GM21381 (cell line): ENCODE results near the gene CPM.
"Not testable (repeated sequence)": the region's sequence is repeated elsewhere in the genome, so short reads cannot be mapped to it uniquely, and the experiment has no call there.

Experiments used
- ATAC-seq: cut with Tn5 transposase; IDR thresholded peaks from one replicate; pipeline ENCODE4 v1.9.1; 2021; ENCODE audit warnings: mild to moderate bottlenecking, moderate library complexity; ENCODE audit not compliant: unreplicated experiment

CPM gene

DNA sequence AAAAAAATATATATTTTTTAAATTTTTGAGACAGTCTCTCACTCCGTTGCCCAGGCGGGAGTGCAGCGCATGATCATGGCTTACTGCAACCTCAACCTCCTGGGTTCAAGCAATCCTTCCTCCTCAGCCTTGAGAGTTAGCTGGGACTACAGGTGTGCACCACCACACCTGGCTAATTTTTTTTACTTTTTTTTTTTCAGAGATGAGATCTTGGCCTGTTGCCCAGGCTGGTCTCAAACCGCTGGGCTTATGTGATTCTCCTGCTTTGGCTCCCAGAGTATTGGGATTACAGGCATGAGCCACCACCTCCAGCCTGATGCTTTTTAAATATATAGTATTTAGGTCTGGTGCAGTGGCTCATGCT lies 100.5 kb downstream of the CPM start:
- no peak for ATAC-seq

DNA sequence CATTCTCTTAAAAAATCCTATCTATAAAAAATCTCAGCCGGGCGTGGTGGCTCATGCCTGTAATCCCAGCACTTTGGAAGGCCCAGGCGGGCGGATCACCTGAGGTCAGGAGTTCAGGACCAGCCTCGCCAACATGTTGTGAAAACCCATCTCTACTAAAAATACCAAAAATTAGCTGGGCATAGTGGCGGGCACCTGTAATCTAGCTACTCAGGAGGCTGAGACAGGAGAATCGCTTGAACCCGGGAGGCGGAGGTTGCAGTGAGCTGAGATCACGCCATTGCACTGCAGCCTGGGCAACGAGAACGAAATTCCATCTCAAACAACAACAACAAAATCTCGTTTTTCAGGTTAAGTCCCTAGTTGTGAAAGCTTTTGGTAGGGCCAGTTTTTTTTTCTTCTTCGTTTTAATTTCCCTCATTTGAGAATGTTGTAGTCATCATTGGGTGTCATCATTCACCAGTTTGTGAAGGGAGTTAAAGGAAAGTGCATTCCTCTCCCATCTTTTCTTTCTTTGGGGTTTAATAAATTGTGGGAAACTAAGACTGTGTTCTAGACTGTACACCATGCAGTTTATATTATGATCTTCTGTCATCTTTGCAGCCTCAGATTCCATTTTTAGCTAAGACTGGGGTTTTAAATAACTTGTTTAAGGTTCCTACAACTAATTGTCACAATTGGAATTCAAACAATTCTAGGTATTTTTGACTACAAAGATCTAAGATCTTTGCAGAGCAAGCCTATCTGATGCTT lies 101.0 kb downstream of the CPM start:
- no peak for ATAC-seq

DNA sequence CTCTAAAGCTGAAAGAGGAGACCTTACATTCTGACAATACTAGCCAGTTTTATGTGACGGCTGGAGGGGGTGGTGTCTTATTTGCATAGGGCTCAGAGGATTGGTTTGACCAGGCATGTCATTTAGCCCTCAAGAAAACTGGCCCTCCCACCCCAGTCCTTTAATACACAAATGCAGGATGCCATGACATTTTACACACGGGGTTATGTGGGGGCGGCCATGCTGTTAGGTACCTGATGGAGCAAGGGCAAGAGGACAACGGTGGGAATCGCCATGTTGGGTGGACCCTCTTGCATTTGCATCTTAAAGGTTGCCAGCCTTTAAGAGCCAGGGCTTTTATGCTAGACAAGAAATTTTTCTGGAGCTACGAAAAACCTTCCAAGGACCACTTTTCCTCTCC lies 101.7 kb downstream of the CPM start:
- no peak for ATAC-seq

DNA sequence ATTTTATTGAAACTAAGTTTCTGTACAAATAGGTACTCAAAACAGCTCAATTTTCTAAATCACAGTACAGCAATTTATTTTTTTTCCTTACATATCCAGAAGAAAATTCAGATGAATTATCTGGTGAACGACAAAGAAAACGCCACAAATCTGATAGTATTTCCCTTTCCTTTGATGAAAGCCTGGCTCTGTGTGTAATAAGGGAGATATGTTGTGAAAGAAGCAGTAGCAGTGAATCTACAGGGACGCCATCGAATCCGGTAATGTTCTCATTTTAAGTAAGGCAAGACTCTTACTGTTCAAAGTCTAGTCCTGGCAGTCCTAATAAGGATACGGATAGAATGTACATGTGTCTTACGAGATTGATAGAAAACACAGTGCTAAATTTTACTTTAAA lies 104.3 kb downstream of the CPM start:
- no peak for ATAC-seq

DNA sequence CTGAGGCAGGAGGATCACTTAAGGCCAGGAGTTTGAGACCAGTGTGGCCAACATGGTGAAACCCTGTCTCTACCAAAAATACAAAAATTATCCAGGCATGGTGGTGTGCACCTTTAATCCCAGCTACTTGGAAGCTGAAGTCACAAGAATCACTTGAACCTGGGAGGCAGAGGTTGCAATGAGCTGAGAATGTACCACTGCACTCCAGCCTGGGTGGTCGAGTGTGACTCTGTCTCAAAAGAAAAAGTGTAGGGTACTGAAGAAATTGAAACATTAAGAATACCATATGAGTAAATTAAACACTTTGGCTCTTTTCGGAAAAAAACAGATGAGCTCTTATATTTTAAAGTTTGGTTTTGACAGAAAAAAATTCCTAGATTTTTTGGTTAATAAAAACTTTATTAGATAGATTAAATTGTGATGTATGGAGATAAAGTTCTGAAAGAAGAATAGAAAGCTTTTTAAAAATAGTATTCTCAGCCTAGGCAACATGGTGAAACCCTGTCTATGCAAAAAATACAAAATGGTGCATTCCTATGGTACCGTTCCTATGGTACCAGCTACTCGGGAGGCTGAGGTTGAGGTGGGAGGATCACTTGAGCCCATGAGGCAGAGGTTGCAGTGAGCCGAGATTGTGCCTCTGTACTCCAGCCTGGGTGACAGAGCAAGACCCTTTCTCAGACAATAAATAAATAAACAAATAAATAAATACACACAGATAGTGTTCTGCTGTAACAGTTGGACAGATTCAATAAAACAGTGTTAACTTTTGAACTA lies 104.9 kb downstream of the CPM start:
- ATAC-seq, result no peak

DNA sequence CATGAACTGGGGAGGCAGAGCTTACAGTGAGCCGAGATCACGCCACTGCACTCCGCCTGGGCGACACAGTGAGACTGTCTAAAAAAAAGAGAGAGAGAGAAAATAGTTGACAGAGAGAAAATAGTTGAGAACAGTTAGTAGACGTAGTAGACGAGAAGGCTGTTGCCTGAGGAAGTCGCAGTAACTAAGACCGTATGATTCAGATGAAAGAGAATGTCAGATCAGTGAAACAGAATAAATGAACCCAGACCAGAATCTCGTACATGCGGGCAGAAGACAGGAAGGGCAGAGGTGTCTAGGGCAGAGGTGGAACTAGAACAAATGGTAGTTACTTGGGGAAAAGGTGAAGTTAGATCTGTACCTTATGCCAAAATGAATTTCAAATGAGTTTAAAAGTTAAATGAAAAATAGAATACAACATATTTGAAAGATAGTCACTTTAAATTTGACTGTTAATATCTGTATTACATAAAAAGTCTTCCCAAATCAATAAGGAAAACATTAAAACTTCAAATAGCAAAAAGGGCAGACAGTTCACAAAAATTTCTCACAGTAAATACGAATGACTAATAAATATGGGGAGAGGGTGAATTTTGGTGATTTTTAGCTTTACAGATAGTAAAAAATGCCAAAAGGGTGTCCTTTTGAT lies 107.3 kb downstream of the CPM start:
- no peak for ATAC-seq

DNA sequence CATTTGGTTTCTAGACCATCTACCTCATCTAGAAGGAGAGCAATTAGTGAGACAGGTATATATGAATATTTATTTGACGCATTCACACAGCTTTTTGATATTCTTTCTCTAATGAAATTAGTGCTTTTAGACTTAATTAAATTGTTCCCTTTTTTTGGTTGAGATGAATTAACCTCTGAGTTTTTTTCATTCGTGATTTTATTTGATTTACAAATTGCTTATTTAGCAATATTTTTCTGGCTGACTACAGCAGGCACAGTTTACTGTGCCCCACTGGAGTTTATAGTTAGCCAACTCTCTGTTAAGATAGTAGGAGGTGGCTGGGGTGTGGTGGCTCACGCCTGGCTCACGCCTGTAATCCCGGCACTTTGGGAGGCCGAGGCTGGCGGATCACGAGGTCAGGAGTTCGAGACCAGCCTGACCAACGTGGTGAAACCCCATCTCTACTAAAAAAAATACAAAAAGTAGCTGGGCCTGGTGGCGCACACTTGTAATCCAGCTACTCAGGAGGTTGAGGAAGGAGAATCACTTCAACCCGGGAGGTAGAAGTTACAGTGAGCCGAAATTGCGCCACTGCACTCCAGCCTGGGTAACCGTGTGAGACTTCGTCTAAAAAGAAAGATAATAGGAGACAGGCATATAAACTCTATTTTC lies 108.2 kb downstream of the CPM start:
- ATAC-seq, result no peak

DNA sequence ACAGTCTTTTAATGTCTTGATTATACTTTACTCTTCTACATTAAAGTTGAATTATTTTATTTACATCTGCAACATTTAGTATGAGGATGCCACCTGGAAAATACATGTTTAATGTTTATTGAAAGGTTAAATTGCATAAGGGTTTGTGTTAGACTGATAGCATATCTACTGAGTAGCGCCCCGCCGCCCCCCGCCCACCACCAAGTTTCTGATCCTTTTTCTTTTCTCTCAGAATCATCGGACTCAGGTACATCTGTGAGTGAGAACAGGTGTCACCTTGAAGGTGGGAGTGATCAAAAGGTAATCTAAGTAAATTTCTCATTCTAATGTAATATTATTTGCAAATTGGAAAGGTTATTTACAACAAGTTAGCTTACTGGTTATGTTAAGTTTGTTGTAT lies 108.8 kb downstream of the CPM start:
- ATAC-seq, result no peak

DNA sequence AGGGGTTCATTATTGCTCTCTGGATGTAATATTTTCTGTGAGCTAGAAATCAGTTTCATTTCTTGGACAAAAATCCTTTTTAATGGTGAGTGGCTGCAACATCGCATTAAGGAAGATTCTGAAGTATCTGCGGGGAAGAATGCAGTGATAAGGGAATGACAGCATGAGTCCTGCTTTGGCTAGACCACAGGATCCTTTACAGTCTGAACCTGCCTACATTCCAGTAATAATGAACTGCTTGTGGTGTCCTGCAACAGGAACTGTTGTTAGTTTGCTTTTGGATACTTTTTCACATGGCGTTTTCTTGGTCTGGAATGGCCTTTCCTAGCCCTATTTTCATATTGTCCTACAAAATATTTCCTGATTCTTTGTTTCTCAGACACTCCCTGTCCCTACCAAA lies 109.3 kb downstream of the CPM start:
- no peak for ATAC-seq

DNA sequence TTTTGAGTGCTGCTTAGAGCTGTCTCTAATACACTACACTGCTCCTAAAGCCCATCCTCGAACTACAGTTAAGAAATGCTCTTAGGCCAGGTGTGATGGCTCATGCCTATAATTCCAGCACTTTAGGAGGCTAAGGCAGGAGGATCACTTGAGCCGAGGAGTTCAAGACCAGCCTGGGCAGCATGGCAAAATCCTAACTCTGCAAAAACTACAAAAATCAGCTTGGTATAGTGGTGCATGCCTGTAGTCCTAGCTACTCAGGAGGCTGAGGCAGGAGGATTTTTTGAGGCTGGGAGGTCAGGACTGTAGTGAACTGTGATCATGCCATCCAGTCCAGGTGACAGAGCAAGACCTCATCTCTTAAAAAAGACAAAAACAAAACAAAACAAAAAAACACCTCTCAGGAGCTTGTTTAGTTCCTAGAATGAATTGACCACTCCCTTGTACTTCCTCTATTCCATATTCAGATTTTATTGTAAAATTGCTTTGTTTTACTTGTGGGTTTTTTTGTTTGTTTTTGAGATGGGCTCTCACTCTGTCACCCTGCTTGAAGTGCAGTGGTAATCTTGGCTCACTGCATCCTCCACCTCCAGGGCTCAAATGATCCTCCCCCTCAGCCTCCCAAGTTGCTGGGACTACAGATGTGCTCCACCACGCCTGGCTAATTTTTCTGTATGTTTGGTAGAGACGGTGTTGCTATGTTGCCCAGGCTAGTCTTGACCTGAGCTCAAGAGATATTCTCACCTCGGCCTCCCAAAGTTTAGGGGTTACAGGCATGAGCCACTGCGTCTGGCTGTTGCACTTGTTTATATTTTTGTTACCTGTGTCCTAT lies 111.4 kb downstream of the CPM start:
- no peak for ATAC-seq

DNA sequence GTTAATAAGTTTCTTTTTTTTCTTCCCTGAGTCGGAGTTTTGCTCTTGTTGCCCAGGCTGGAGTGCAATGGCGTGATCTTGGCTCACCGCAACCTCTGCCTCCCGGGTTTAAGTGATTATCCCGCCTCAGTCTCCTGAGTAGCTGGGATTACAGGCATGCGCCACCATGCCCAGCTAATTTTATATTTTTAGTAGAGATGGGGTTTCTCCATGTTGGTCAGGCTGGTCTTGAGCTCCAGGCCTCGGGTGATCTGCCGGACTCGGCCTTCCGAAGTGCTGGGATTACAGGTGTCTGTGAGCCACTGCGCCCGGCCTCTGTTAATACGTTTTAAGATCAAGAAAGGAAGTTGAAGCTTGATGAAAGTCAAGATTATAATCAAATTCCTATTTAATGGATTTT lies 113.5 kb downstream of the CPM start:
- not testable (repeated sequence) for ATAC-seq

DNA sequence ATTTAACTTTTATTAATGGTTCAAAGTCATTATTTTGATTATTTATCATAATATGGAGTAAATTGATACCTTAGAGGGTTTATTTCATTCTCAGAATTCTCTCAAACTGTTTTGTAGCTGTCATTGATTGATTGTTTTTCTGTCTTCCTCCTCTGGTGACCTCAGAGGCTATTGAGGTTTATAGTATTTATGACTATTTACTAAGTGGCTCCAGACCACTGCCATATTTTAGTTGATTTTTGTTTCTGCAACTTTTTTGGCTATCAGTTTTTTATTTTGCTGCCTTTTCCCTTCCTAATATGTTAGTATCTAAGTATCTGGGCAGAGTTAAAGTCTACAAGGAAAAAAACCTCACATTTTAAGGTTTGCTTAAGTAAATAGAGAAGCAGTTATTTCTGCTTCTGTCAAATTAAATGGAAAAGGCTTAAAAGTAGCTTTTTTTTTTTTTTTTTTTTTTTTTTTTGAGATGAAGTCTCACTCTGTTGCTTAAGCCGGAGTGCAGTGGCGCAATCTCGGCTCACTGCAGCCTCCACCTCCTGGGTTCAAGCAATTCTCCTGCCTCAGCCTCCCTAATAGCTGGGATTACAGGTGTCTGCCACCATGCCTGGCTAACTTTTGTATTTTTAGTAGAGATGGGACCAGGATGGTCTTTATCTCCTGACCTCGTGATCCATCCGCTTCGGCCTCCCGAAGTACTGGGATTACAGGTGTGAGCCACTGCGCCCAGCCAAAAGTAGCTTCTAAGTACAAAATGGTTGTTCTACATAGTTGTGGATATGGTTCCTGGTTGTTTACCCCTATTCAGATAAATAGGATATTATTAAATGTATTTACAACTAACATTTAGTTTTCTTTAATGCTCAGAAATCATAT lies 116.8 kb downstream of the CPM start:
- ATAC-seq, result no peak

DNA sequence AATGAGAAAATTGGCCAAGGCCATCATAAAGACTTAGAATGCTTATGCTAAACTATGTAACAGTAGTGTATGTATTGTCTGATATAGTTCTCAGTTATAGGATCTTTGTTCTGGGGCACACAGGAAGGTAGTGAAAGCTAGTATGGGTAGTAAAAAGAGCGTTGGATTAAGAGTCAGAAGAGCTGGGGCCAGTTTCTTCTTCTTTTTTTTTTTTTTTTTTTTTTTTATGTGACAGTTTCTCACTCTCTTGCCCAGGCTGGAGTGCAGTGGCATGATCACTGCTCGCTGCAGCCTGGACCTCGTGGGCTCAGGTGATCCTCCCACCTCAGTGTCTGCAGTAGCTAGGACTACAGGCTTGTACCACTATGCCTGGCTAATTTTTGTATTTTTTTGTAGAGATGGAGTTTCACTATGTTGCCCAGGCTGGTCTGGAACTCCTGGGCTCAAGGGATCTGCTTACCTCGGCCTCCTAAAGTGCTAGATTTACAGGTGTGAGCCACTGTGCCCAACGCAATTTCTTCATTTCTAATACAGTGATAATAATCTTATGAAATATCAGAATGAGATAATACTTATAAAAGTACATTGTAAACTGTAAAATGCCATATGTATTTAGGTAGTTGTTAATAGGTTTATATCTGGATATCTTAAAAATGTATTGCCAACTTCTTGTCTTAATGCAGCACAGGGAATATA lies 117.6 kb downstream of the CPM start:
- no peak for ATAC-seq

DNA sequence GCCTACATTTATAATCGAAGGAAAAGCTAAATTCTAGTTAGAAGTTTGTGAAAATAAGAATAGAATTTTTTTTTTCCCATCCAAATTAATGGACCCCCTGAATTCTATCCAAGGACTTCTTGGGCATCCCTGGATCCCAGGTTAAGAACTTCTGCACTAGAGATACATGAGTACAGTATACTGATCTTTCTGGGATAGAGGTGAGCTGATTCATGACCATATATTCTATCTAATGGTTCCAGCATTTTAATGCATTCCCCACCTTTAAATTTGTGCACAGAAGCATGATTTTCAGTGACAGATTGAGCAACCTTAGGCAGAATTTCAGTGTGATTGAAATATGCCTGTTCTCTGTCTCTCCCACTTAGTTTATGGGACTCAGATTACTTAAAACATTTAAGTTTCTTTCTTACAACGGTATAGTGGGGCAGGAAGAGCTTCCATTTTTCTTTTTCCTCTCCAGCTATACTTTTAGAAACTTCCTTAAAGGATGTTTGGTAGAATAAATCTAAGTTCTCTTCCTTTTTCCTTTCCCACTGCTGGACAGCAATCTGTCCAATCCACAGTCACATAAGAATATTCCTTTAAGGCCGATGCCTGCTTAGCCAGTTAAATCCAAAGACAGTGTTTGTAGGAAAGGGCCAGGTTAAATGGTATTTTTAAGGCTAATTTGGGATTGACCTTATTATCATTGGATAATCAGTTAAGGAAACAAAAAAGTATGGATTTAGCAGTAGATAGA lies 118.3 kb downstream of the CPM start:
- ATAC-seq, result no peak

DNA sequence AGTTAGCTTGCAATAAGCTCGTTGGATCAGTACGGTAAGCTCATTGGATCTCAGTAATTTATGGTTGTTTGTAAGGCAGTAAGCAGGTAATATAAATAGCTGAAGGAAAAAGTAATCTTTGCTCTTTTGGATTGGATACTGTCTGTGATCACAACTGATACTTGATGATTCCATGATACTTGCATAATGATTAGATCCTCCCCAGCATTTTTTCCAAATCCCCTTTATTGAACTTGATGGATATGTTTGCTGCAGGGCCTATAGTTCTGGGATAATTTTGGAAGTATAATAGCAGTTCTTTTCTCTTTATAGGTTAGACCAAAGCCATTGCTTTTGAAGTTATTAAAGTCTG lies 119.8 kb downstream of the CPM start:
- no peak for ATAC-seq

DNA sequence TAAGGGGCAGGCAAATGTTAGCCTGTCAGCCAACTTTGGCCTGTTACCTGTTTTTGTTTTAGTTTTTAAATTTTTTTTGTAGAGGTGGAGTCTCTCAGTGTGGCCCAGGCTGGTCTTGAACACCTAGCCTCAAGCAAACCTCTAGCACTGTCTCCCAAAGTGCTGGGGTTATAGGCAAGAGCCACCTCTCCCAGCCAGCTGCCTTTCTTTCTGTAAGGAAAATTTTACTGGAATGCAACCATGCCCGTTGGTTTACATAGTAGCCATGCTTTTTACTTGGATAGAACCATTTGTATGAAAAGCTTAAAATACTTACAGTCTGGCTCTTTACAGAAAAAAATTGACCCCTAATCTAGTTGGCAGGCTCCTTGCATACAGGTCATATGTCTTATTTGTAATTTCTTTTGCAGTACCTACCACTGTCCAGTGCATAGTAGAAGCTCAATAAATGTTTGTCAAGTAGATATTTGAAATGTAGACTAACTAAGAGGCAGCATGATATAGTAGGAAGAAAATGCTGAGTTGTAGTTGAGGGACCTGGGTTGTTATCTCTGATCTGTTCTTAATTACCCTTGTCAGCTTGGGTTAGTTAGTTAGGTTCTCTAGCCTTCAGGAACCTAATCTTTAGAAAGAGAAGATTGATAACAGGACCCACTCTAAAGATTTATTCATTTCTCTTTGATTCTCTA lies 120.3 kb downstream of the CPM start:
- no peak for ATAC-seq

DNA sequence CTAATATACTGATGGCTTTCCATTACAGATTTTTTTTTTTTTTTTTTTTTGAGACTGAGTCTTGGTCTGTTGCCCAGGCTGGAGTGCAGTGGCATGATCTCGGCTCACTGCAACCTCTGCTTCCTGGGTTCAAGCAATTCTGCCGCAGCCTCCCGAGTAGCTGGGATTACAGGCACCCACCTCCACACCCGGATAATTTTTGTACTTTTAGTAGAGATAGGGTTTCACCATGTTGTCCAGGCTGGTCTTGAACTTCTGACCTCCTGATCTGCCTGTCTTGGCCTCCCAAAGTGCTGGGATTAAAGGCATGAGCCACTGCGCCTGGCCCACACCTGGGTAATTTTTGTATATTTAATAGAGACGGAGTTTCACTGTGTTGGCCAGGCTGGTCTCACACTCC lies 121.4 kb downstream of the CPM start:
- ATAC-seq, result not testable (repeated sequence)

DNA sequence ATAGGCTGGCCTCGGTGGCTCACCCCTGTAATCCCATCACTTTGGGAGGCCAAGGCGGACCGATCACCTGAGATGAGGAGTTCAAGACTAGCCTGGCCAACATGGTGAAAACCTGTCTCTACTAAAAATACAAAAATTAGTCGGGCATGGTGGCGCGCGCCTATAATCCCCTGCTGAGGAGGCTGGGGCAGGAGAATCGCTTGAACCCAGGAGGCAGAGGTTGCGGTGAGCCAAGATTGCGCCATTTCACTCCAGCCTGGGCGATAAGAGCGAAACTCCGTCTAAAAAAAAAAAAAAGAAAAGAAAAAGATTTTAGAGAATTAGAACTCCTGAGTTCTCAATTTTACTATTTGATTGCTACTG lies 123.0 kb downstream of the CPM start:
- not testable (repeated sequence) for ATAC-seq
